OCI-LY3 (cell line): Measurements from ENCODE around the gene JAML.

ENCODE experiments used
- H2AFZ ChIP-seq: fragments of 200-600, 300-600 bp; shearing (Covaris generic); 2 replicates; pipeline ENCODE4 v1.6.0; 2014; ENCODE audit warnings: antibody characterized with exemption, low read depth, low read length
- H3K27ac ChIP-seq: fragments of 200-600, 300-600 bp; sonication (generic); 2 replicates; pipeline ENCODE4 v1.5.1; 2014; ENCODE audit warnings: mild to moderate bottlenecking, low read length, moderate library complexity, mixed read lengths
- H3K27me3 ChIP-seq: fragments of 200-600, 300-600 bp; sonication (generic); 2 replicates; pipeline ENCODE4 v1.6.1; 2014; ENCODE audit warnings: low read depth, low read length, mixed read lengths
- H3K36me3 ChIP-seq: fragments of 200-600, 300-600 bp; sonication (generic); replicated peaks from 2 replicates; pipeline ENCODE3; 2014; ENCODE audit warnings: low read depth, low read length, mixed read lengths
- H3K4me1 ChIP-seq: fragments of 300-600, 200-600 bp; sonication (generic); 2 replicates; pipeline ENCODE4 v1.6.1; 2014; ENCODE audit warnings: low read length, mixed read lengths
- H3K4me2 ChIP-seq: fragments of 200-600, 300-600 bp; sonication (generic); 2 replicates; pipeline ENCODE4 v1.6.1; 2014; ENCODE audit warnings: low read length, mixed read lengths
- H3K4me3 ChIP-seq: fragments of 300-600, 200-600 bp; sonication (generic); 2 replicates; pipeline ENCODE4 v1.5.1; 2014; ENCODE audit warnings: antibody characterized with exemption, mild to moderate bottlenecking, low read length, moderate library complexity
- H3K79me2 ChIP-seq: fragments of 300-600, 200-600 bp; shearing (Covaris generic); 2 replicates; pipeline ENCODE4 v1.6.1; 2014; ENCODE audit warnings: mild to moderate bottlenecking, low read length, mixed read lengths
- H3K9ac ChIP-seq: fragments of 300-600, 200-600 bp; shearing (Covaris generic); 2 replicates; pipeline ENCODE4 v1.6.0; 2014; ENCODE audit warnings: mild to moderate bottlenecking, low read length, moderate library complexity
- H3K9me3 ChIP-seq: fragments of 200-600, 300-600 bp; shearing (Covaris generic); 2 replicates; pipeline ENCODE4 v1.6.1; 2014; ENCODE audit warnings: low read length, mixed read lengths; ENCODE audit not compliant: insufficient read depth
- H4K20me1 ChIP-seq: fragments of 200-600, 300-600 bp; sonication (generic); 2 replicates; pipeline ENCODE4 v1.6.1; 2016; ENCODE audit warnings: low read length, mixed read lengths; ENCODE audit not compliant: insufficient read depth
- EZH2phosphoT487 ChIP-seq: fragments of 200-600 bp; shearing (Covaris generic); IDR thresholded peaks from 2 replicates; pipeline ENCODE4 v1.6.1; 2018; ENCODE audit warnings: antibody characterized with exemption, mixed run types, low read depth
- TF ChIP-seq, protein P1 (sequence below): fragments of 200-600, 300-600 bp; sonication (generic); IDR thresholded peaks from 2 replicates; pipeline ENCODE4 v1.5.1; 2014; ENCODE audit warnings: antibody characterized with exemption, low read length, low read depth

The JAML gene

GRCh38 chr11:118152552-118153471 is 72.0 kb downstream of the JAML start, which contains the start of gene SCN4B:
Gene SCN4B (minus strand): TSS chr11:118152823. CDS start chr11:118152673, 150 bp downstream.
- H4K20me1 ChIP-seq, result no peaks in the 10 kb centered on the region
- H3K9ac ChIP-seq, result no peak within 1 kb of the TSS
- no peak within 1 kb of the TSS for H3K4me2 ChIP-seq
- no peaks in the 10 kb centered on the region for H3K4me1 ChIP-seq
- TF ChIP-seq, protein P1, sequence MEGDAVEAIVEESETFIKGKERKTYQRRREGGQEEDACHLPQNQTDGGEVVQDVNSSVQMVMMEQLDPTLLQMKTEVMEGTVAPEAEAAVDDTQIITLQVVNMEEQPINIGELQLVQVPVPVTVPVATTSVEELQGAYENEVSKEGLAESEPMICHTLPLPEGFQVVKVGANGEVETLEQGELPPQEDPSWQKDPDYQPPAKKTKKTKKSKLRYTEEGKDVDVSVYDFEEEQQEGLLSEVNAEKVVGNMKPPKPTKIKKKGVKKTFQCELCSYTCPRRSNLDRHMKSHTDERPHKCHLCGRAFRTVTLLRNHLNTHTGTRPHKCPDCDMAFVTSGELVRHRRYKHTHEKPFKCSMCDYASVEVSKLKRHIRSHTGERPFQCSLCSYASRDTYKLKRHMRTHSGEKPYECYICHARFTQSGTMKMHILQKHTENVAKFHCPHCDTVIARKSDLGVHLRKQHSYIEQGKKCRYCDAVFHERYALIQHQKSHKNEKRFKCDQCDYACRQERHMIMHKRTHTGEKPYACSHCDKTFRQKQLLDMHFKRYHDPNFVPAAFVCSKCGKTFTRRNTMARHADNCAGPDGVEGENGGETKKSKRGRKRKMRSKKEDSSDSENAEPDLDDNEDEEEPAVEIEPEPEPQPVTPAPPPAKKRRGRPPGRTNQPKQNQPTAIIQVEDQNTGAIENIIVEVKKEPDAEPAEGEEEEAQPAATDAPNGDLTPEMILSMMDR, result no peak
- no peak for TF ChIP-seq EZH2phosphoT487
- H3K27ac ChIP-seq, result no peak within 1 kb of the TSS
- no peak within 1 kb of the TSS for H3K4me3 ChIP-seq
- H3K36me3 ChIP-seq, result no peaks in the 10 kb centered on the region
- no peaks in the 10 kb centered on the region for H3K9me3 ChIP-seq
- no peak within 1 kb of the TSS for H2AFZ ChIP-seq
- H3K79me2 ChIP-seq, result no peaks in the 10 kb centered on the region
- peaks cover 37% of the 10 kb centered on the region for H3K27me3 ChIP-seq

GRCh38 chr11:118152020-118152551 is 72.7 kb downstream of the JAML start:
- H3K27me3 ChIP-seq, result peaks cover 33% of the 10 kb centered on the region
- TF ChIP-seq, protein P1, result no peak
- TF ChIP-seq EZH2phosphoT487, result no peak

DNA sequence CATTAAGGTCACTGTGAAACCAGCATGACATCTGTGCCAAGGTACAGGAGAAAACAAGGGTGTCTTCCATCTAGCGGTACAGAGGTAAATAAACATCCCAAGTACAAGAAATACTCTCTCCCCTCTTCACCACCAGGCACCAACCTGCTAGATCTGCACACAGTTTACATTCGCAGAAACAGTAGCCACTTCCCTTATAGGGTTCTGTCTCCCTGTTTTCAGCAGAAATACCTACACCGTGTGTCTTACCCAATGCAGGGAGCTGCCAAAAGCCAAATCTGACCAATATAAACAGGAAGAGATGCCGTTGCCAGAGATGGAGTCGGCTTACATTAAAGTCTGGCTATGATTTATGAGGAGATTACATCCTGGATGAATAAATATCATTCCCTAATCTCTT is 73.4 kb downstream of the JAML start:
- H3K4me3 ChIP-seq, result no peak overlapping the region
- H3K4me1 ChIP-seq, result 0 out of 2 replicates have a peak, but pooled peaks cover under 1% of the 10 kb centered on the region
- H3K4me2 ChIP-seq, result no peak overlapping the region
- no peak for TF ChIP-seq EZH2phosphoT487
- TF ChIP-seq, protein P1, result no peak
- no peaks in the 10 kb centered on the region for H3K79me2 ChIP-seq
- no peak overlapping the region for H3K27ac ChIP-seq
- no peaks in the 10 kb centered on the region for H3K9me3 ChIP-seq
- H2AFZ ChIP-seq, result no peak overlapping the region
- H3K36me3 ChIP-seq, result no peaks in the 10 kb centered on the region
- no peak overlapping the region for H3K9ac ChIP-seq
- peaks cover 27% of the 10 kb centered on the region for H3K27me3 ChIP-seq
- no peaks in the 10 kb centered on the region for H4K20me1 ChIP-seq

More at GRCh38 chr11:118152020-118152551, 72.7 kb downstream of the JAML start:
- Histone ChIP-seq H3K4me2 (no peak overlapping the region), H3K4me3 (no peak overlapping the region), H3K36me3 (no peaks in the 10 kb centered on the region), H4K20me1 (no peaks in the 10 kb centered on the region), H3K79me2 (no peaks in the 10 kb centered on the region), H3K9ac (no peak overlapping the region), H2AFZ (no peak overlapping the region), H3K9me3 (no peaks in the 10 kb centered on the region), H3K4me1 (no peaks in the 10 kb centered on the region), H3K27ac (no peak overlapping the region)

GRCh38 chr11:118149493-118149892 is 75.3 kb downstream of the JAML start:
- Histone ChIP-seq H4K20me1 (no peaks in the 10 kb centered on the region), H3K27ac (no peak overlapping the region), H3K9ac (no peak overlapping the region), H3K79me2 (no peaks in the 10 kb centered on the region), H3K36me3 (no peaks in the 10 kb centered on the region), H3K9me3 (no peaks in the 10 kb centered on the region), H3K4me3 (no peak overlapping the region), H3K4me1 (peaks cover 6% of the 10 kb centered on the region; the same call in 1 of the 2 replicates), H2AFZ (no peak overlapping the region), H3K4me2 (no peak overlapping the region), H3K27me3 (peaks cover 11% of the 10 kb centered on the region)
- TF ChIP-seq EZH2phosphoT487, result no peak
- TF ChIP-seq, protein P1, result no peak
